Amygdala (tissue), 56 donors: ENCODE data around the gene CUL9.

ENCODE experiments used
- DNase-seq, 56 donors: peaks; one replicate each; lab custom pipeline; 2025; lab: John Stamatoyannopoulos, UW

Gene CUL9

GRCh38 chr6:43253401-43253800 is 71.4 kb downstream of the CUL9 start:
- DNase-seq: no peak

GRCh38 chr6:43254138-43254817 is 72.3 kb downstream of the CUL9 start:
- DNase-seq: no peak

- no peak for DNase-seq
Observed at GRCh38 chr6:43254846-43255245, 72.8 kb downstream of the CUL9 start.

GRCh38 chr6:43255408-43256054 is 73.5 kb downstream of the CUL9 start:
- no peak for DNase-seq

GRCh38 chr6:43256670-43257366 is 74.8 kb downstream of the CUL9 start:
- DNase-seq: no peak

GRCh38 chr6:43257367-43258145 is 75.6 kb downstream of the CUL9 start:
- DNase-seq: no peak

GRCh38 chr6:43258180-43258579 is 76.2 kb downstream of the CUL9 start:
- no peak for DNase-seq

- DNase-seq: no peak
Observed at GRCh38 chr6:43258807-43259686, 77.1 kb downstream of the CUL9 start.

- DNase-seq: no peak
Observed at GRCh38 chr6:43260791-43261190, 78.8 kb downstream of the CUL9 start.

- DNase-seq: no peak
Observed at GRCh38 chr6:43261198-43261597, 79.2 kb downstream of the CUL9 start.

- no peak for DNase-seq
Observed at GRCh38 chr6:43262000-43262779, 80.2 kb downstream of the CUL9 start.

GRCh38 chr6:43262780-43263313 is 80.9 kb downstream of the CUL9 start:
- no peak for DNase-seq

- DNase-seq: peak in 30 of 56 donors; percentile 5 to 60 (median 24)
Observed at GRCh38 chr6:43263314-43264178, 81.5 kb downstream of the CUL9 start.

GRCh38 chr6:43264599-43265145 is 82.7 kb downstream of the CUL9 start:
- no peak for DNase-seq

GRCh38 chr6:43265564-43265963 is 83.6 kb downstream of the CUL9 start:
- no peak for DNase-seq

GRCh38 chr6:43267619-43268354 is 85.8 kb downstream of the CUL9 start:
- no peak for DNase-seq

GRCh38 chr6:43268355-43268700 is 86.3 kb downstream of the CUL9 start:
- DNase-seq: peak in 52 of 56 donors; percentile 13 to 86 (median 62)
